Caki2 (cell line): ENCODE data around the gene OTULINL. TPM values are rescaled to one million over a fixed set of nuclear protein-coding genes. Genes with fewer than 3 reads are reported as not detected.

ENCODE experiments used
- DNase-seq: peaks from one replicate; pipeline ENCODE4 v3.0.0-alpha.2; 2015; ENCODE audit warnings: low read depth
- in situ Hi-C: cut with HindIII; loops from 2 replicates; pipeline ENCODE4 v1.10.0; 2016; ENCODE audit warnings: low sequenced_read_pairs, low pct_unique_long_range_greater_than_20kb, mixed read lengths
- total RNA-seq: library from RNA; depleted of rRNA; stranded (reverse); fragments of >200 nt; shearing (Covaris generic); gene quantifications from 2 replicates; pipeline ENCODE4 v1.2.3, GENCODE V29; 2014; ENCODE audit warnings: low replicate concordance; rRNA removed

OTULINL gene
- total RNA-seq, 1 experiment from 2014 or later: 2.1 TPM

GRCh38 chr5:14650052-14650451 lies 68.5 kb downstream of the OTULINL start:
- DNase-seq: no peak
- in situ Hi-C loops: no loop called here

DNA sequence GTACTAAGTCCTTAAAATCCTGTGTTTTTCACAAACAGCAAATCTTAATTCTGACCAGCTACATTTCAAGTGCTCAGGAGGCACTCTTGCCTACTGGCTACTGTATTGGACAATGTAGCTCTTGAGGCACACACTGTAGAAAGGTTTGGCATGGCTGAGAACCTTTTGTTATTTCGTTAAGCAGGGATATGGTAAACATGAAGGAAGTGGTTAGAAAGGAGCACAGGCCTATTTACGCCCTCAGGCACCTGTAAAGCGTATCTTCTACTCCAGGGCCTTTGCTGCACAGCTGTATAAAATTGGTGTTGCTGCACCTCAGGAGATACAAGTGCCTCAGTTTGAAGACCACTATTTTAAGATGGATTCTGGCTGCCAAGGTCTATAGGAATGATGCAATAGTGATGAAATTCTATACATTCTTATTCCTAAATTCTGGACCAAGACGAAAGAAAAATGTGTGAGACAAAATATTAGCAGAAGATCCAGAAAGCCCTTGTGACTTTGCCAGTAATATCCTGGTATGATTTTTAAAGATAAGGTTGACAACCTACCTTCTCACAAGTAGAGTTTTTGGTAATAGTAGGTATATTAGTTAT lies 73.7 kb downstream of the OTULINL start:
- no peak for DNase-seq
- in situ Hi-C loops: no loop called here

GRCh38 chr5:14656898-14657297 lies 75.3 kb downstream of the OTULINL start:
- in situ Hi-C loops: no loop called here

GRCh38 chr5:14659821-14660607 lies 78.4 kb downstream of the OTULINL start:
- no peak for DNase-seq
- in situ Hi-C loops: no loop called here

More at GRCh38 chr5:14656898-14657297, 75.3 kb downstream of the OTULINL start:
- DNase-seq: no peak

- no peak for DNase-seq
- in situ Hi-C loops: no loop called here
Observed at GRCh38 chr5:14660833-14661232, 79.2 kb downstream of the OTULINL start.

Other genes starting within 250 kb of the OTULINL start
- 10.6 and 54.6 TPM in 2 replicates for gene OTULIN, start 82.9 kb downstream of the OTULINL start, total RNA-seq